ENCODE measurements around the gene PLPP3.
"Not testable (repeated sequence)": the region's sequence is repeated elsewhere in the genome, so short reads cannot be mapped to it uniquely, and the experiment has no call there.

Gene PLPP3

GRCh38 chr1:56595397-56596191 lies 16.2 kb upstream of the PLPP3 start:
- not testable (repeated sequence) for H3K9me3 ChIP-seq (ENCODE audit: control insufficient read depth, low read length); H2BK120ac ChIP-seq (ENCODE audit: low read depth, low read length); H2BK12ac ChIP-seq (ENCODE audit: low read length in 2 of 2); H3K36me3 ChIP-seq (ENCODE audit: control insufficient read depth in 1 of 2, insufficient read depth in 2 of 2, low read depth in 1 of 2, low read length in 2 of 2); H3K27me3 ChIP-seq (ENCODE audit: control insufficient read depth in 1 of 2, insufficient read depth in 1 of 2, low read length in 2 of 2); H2AK5ac ChIP-seq (ENCODE audit: low read length, severe bottlenecking); H3K14ac ChIP-seq (ENCODE audit: low read length in 2 of 2); H3K79me1 ChIP-seq (replicated peaks; ENCODE audit: low read length, poor library complexity, severe bottlenecking); H3K4me2 ChIP-seq (ENCODE audit: low read length, poor library complexity, severe bottlenecking); H3K4me1 ChIP-seq (ENCODE audit: control insufficient read depth, insufficient read depth, low read depth, low read length); H3K9ac ChIP-seq (ENCODE audit: low read length); H2AFZ ChIP-seq (ENCODE audit: low read depth, low read length); H3K27ac ChIP-seq (ENCODE audit: low read length, poor library complexity, severe bottlenecking); H2BK15ac ChIP-seq (ENCODE audit: low read depth, poor library complexity, severe bottlenecking); H2BK5ac ChIP-seq (ENCODE audit: low read depth, low read length, poor library complexity, severe bottlenecking); H4K91ac ChIP-seq (ENCODE audit: low read length); H3K4me3 ChIP-seq (ENCODE audit: insufficient read depth in 1 of 2, low read depth in 1 of 2, low read length in 2 of 2); DNase-seq; H3K18ac ChIP-seq (ENCODE audit: low read depth in 1 of 2, low read length in 2 of 2); H3K4ac ChIP-seq (ENCODE audit: low read depth in 1 of 2, low read length in 2 of 2); H3K23ac ChIP-seq (ENCODE audit: low read length in 2 of 2); H4K8ac ChIP-seq (ENCODE audit: low read length)
- 83% methylated on average over 3 of the region's 5 CpGs for WGBS

GRCh38 chr1:56591909-56592308 lies 12.5 kb upstream of the PLPP3 start:
- H3K4me3 ChIP-seq (ENCODE audit: insufficient read depth in 1 of 2, low read depth in 1 of 2, low read length in 2 of 2) = no peak overlapping the region
- H2BK120ac ChIP-seq (ENCODE audit: low read depth, low read length) = no peak overlapping the region
- no peaks in the 10 kb centered on the region for H3K4me1 ChIP-seq (ENCODE audit: control insufficient read depth, insufficient read depth, low read depth, low read length)
- no peak overlapping the region for H3K9ac ChIP-seq (ENCODE audit: low read length)
- no peak overlapping the region for H2BK15ac ChIP-seq (ENCODE audit: low read depth, poor library complexity, severe bottlenecking)
- H3K79me1 ChIP-seq (replicated peaks; ENCODE audit: low read length, poor library complexity, severe bottlenecking) = no peaks in the 10 kb centered on the region
- H2AK5ac ChIP-seq (ENCODE audit: low read length, severe bottlenecking) = no peak overlapping the region
- H3K23ac ChIP-seq (ENCODE audit: low read length in 2 of 2) = no peak overlapping the region
- no peak overlapping the region for H2BK5ac ChIP-seq (ENCODE audit: low read depth, low read length, poor library complexity, severe bottlenecking)
- no peak overlapping the region for H3K14ac ChIP-seq (ENCODE audit: low read length in 2 of 2)
- no peaks in the 10 kb centered on the region for H3K27me3 ChIP-seq (ENCODE audit: control insufficient read depth in 1 of 2, insufficient read depth in 1 of 2, low read length in 2 of 2)
- no peaks in the 10 kb centered on the region for H3K36me3 ChIP-seq (ENCODE audit: control insufficient read depth in 1 of 2, insufficient read depth in 2 of 2, low read depth in 1 of 2, low read length in 2 of 2)
- H3K4ac ChIP-seq (ENCODE audit: low read depth in 1 of 2, low read length in 2 of 2) = no peak overlapping the region
- no peak overlapping the region for H2AFZ ChIP-seq (ENCODE audit: low read depth, low read length)
- no peak overlapping the region for H3K18ac ChIP-seq (ENCODE audit: low read depth in 1 of 2, low read length in 2 of 2)
- no peak overlapping the region for H2BK12ac ChIP-seq (ENCODE audit: low read length in 2 of 2)
- 45% methylated on average over 2 of the region's 3 CpGs for WGBS
- H4K8ac ChIP-seq (ENCODE audit: low read length) = no peak overlapping the region
- H4K91ac ChIP-seq (ENCODE audit: low read length) = no peak overlapping the region
- no peak overlapping the region for H3K4me2 ChIP-seq (ENCODE audit: low read length, poor library complexity, severe bottlenecking)
- H3K27ac ChIP-seq (ENCODE audit: low read length, poor library complexity, severe bottlenecking) = no peak overlapping the region
- H3K9me3 ChIP-seq (ENCODE audit: control insufficient read depth, low read length) = peaks cover 13% of the 10 kb centered on the region
- DNase-seq = no peak

DNA sequence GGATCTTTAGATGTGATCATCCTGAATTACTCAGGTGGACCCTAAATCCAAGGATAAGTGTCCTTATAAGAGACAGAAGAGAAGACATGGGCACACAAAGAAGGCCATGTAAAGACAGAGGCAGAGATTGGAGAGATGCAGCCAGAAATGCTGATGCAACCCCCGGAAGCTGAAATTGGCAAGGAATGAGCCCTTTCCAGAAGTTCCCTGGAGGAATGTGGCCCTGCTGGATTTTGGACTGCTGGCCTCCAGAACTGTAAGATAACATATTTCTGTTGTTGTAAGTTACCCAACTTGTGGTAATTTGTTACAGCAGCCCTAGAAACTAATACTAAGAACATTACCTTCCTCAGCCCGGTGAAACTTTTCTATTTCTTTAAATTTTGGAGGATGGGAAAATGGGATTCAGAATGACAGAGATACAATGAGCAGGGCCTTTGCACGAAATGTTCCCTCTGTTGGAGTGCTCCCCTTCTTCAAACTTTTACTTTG lies 11.2 kb upstream of the PLPP3 start:
- Histone ChIP-seq H3K36me3 (ENCODE audit: control insufficient read depth in 1 of 2, insufficient read depth in 2 of 2, low read depth in 1 of 2, low read length in 2 of 2) (no peaks in the 10 kb centered on the region), H3K4me3 (ENCODE audit: insufficient read depth in 1 of 2, low read depth in 1 of 2, low read length in 2 of 2) (no peak overlapping the region), H3K9ac (ENCODE audit: low read length) (no peak overlapping the region), H3K9me3 (ENCODE audit: control insufficient read depth, low read length) (peaks cover 13% of the 10 kb centered on the region), H2AK5ac (ENCODE audit: low read length, severe bottlenecking) (no peak overlapping the region), H3K18ac (ENCODE audit: low read depth in 1 of 2, low read length in 2 of 2) (no peak overlapping the region), H3K4me1 (ENCODE audit: control insufficient read depth, insufficient read depth, low read depth, low read length) (peaks cover 3% of the 10 kb centered on the region), H3K27me3 (ENCODE audit: control insufficient read depth in 1 of 2, insufficient read depth in 1 of 2, low read length in 2 of 2) (no peaks in the 10 kb centered on the region), H4K8ac (ENCODE audit: low read length) (no peak overlapping the region), H3K79me1 (replicated peaks; ENCODE audit: low read length, poor library complexity, severe bottlenecking) (no peaks in the 10 kb centered on the region), H3K14ac (ENCODE audit: low read length in 2 of 2) (no peak overlapping the region), H3K4ac (ENCODE audit: low read depth in 1 of 2, low read length in 2 of 2) (no peak overlapping the region), H2BK12ac (ENCODE audit: low read length in 2 of 2) (no peak overlapping the region), H3K27ac (ENCODE audit: low read length, poor library complexity, severe bottlenecking) (no peak overlapping the region), H2BK5ac (ENCODE audit: low read depth, low read length, poor library complexity, severe bottlenecking) (no peak overlapping the region), H3K23ac (ENCODE audit: low read length in 2 of 2) (no peak overlapping the region), H4K91ac (ENCODE audit: low read length) (no peak overlapping the region), H2BK15ac (ENCODE audit: low read depth, poor library complexity, severe bottlenecking) (no peak overlapping the region), H2AFZ (ENCODE audit: low read depth, low read length) (no peak overlapping the region), H2BK120ac (ENCODE audit: low read depth, low read length) (no peak overlapping the region), H3K4me2 (ENCODE audit: low read length, poor library complexity, severe bottlenecking) (no peak overlapping the region)
- no peak for DNase-seq
- WGBS = 92% methylated on average over 3 of the region's 3 CpGs

GRCh38 chr1:56589369-56589768 lies 10.0 kb upstream of the PLPP3 start:
- no peak overlapping the region for H3K23ac ChIP-seq (ENCODE audit: low read length in 2 of 2)
- H3K27ac ChIP-seq (ENCODE audit: low read length, poor library complexity, severe bottlenecking) = no peak overlapping the region

More at GRCh38 chr1:56589369-56589768, 10.0 kb upstream of the PLPP3 start:
- no peak for DNase-seq
- Histone ChIP-seq H3K27me3 (ENCODE audit: control insufficient read depth in 1 of 2, insufficient read depth in 1 of 2, low read length in 2 of 2) (no peaks in the 10 kb centered on the region), H4K8ac (ENCODE audit: low read length) (no peak overlapping the region), H2BK5ac (ENCODE audit: low read depth, low read length, poor library complexity, severe bottlenecking) (no peak overlapping the region), H3K9ac (ENCODE audit: low read length) (no peak overlapping the region), H2BK120ac (ENCODE audit: low read depth, low read length) (no peak overlapping the region), H3K4me3 (ENCODE audit: insufficient read depth in 1 of 2, low read depth in 1 of 2, low read length in 2 of 2) (no peak overlapping the region), H3K9me3 (ENCODE audit: control insufficient read depth, low read length) (peaks cover 13% of the 10 kb centered on the region), H3K4me1 (ENCODE audit: control insufficient read depth, insufficient read depth, low read depth, low read length) (peaks cover 3% of the 10 kb centered on the region), H3K79me1 (replicated peaks; ENCODE audit: low read length, poor library complexity, severe bottlenecking) (no peaks in the 10 kb centered on the region), H3K18ac (ENCODE audit: low read depth in 1 of 2, low read length in 2 of 2) (no peak overlapping the region), H3K14ac (ENCODE audit: low read length in 2 of 2) (no peak overlapping the region), H4K91ac (ENCODE audit: low read length) (no peak overlapping the region), H2BK12ac (ENCODE audit: low read length in 2 of 2) (no peak overlapping the region), H3K36me3 (ENCODE audit: control insufficient read depth in 1 of 2, insufficient read depth in 2 of 2, low read depth in 1 of 2, low read length in 2 of 2) (no peaks in the 10 kb centered on the region), H2AK5ac (ENCODE audit: low read length, severe bottlenecking) (no peak overlapping the region), H2BK15ac (ENCODE audit: low read depth, poor library complexity, severe bottlenecking) (no peak overlapping the region), H3K4me2 (ENCODE audit: low read length, poor library complexity, severe bottlenecking) (no peak overlapping the region), H3K4ac (ENCODE audit: low read depth in 1 of 2, low read length in 2 of 2) (no peak overlapping the region), H2AFZ (ENCODE audit: low read depth, low read length) (no peak overlapping the region)
- WGBS = 100% methylated on average over 2 of the region's 2 CpGs

Data from mesenchymal stem cell (in vitro differentiated cells and primary cell).